ENCODE results near the gene COL4A2.

COL4A2 gene

DNA sequence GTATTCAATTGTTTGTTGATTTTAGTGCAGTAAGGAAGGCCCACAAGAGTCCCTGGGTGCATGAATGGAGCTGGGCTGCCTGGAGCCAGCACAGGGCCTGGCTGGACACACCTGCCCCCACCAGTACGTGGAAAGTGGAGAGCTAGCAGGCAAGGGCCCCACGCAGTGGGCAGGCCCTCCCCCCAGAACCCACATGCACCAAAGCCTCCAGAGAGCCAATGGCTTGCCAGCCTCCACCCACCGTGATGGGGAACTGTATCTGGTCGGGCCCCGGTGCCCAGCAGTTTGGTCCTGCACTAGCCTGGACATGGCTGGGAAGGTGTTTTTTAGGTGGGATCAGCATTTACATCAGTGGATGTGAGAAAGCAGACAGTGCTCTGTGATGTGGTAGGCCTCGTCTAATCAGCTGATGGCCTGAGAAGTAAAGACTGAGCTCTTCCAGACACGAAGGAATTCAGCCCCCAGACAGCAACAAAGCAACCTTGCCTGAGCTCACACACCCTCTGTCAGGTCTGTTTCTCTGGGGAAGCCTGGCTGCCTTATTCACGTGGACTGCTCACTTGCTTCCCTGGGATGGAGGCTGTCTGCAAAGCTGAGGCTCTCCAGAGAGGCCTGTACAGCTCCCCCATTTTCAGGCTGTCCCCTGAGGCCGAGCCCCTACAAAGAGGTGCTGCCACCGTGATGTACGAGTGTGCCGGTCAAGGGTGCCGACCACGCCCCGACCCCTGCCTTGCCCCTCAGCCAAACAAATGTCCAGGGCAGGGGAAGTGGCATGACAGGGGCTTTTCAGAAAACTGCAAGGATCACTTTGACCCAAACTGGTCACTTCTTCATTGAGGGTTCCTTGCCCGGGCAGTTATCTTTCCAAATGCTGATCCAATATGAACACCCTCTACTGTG is 226.9 kb downstream of the COL4A2 start:
- DNase-seq (ENCODE audit: low read depth in 2 of 2), result no peak

- no peak for DNase-seq (ENCODE audit: low read depth in 2 of 2)
These were observed 228.4 kb downstream of the COL4A2 start for GRCh38 chr13:110535526-110535925.

DNA sequence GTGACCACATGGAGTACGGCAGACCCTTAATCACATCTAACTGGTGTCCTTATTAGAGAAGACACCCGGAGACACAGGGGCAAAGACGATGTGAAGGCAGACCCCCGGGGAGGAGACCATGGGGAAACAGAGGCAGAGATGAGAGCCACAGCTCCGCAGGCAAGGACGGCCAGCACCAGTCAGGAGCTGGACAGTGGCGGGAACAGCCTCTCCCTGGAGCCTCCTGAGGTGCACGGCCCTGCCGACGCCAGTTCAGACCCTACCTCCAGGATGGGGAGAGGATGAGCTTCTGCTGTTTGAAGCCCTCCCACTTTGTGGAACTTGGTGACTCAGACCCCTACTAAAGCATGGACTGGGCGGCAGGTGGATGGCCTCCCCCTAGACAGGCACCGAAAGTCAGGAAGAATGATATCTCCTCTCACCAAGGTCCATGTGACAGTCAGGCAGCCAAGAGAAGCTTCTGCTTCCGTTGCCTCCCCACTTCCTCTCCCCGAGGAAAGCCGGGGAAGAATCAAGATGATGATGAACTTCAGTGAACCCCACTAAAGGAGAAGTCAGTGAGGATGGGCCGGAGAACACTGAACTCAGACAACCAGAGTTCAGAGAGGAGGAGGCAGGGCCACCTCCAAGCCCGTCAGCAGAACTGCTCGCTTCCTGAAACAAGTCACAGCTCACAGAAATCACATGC is 229.1 kb downstream of the COL4A2 start:
- DNase-seq (ENCODE audit: low read depth in 2 of 2), result no peak

DNA sequence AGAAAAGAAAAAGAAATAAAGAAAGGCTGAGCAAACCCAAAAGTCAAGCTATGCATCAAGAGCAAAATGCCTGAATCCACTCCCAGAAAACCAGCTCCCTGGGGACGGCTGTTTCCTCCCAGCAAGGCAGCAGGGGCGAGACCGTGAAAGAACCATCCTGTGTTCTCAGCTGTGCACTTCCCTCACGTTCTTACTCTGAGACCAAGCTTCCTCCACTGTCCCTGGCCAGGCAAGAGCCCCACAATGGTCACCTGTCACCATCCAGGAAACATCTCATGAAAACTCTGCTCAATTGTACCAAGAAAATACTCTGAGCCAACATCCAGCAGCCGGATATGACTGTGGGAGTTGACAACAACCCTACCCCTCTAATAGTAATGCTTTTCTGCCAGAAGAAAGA is 231.5 kb downstream of the COL4A2 start:
- DNase-seq (ENCODE audit: low read depth in 2 of 2), result no peak

GRCh38 chr13:110539894-110540293 is 232.8 kb downstream of the COL4A2 start:
- DNase-seq (ENCODE audit: low read depth in 2 of 2), result no peak

DNA sequence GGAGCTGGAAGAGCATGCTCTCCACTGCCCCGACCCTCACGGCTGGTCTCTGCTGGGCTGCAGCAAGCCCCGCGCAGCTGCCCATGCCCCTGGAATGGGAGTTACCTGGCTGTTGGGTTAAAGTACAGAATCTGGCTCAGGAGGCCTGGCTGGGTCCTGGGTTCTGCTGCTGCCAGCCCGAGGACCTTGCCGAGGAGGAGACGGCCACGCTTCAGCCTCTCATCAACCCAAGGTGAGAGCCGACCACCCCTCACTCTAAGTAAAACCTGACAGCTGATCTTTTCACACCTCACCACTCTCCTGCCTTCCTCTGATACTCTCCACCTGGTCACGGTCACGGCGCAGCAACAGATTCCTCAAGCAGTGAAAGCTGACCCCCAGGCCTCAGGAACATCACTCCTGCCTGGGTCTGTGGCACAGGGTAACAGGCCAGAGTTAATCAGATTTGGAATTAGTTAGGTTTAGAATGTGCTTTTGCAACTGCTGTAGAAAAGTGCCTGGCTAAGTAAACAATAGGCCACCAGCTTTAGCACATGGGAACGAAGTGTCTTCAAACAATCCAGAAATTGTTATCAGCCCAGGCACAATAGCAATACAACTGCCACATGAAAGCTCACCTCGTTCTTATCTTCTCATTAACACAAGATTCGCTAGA is 233.9 kb downstream of the COL4A2 start:
- DNase-seq (ENCODE audit: low read depth in 2 of 2), result no peak

DNA sequence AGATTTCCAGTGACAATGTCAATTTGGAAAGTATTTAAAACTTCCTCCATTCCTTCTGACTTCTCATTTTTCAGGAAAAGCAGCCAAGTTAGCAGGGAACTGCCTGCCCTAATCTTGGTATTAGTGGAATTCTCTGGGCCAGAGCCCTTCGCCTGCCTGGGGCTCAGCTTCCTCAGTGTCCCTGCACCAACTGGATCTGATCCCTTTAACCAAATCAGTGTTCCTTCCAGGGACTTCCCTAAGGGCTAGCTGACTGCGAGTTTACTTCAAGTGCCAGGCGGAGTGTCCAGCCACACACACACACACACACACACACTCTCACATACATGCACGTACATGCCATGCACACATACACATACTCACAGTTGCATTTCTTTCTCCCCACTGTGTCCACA is 234.4 kb downstream of the COL4A2 start:
- no peak for DNase-seq (ENCODE audit: low read depth in 2 of 2)

DNA sequence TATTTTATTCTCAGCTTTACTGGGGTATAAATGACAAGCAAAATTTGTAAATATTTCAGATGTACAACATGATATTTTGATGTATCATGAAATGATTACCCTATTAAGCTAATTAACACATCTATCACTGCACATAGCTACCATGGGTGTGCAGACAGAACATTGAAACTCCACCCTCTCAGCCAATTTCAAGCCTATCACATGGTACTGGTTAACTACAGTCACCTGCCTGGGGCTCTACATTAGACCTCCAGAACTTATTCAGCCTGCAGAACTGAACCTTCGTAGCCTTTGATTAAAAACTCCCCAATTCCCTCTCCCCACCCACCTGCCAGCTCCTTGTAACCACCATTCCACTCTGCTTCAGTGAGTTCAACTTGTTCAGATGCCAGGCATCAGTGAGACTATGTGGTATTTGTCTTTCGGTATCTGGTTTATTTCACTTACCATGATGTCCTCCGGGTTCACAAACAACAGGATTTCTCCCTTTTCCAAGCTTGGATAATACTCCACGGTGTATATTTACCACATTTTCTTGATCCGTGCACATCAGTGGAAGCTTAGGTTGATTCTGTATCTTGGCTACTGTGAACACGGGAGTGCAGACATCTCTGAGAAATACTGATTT is 235.2 kb downstream of the COL4A2 start:
- no peak for DNase-seq (ENCODE audit: low read depth in 2 of 2)

DNA sequence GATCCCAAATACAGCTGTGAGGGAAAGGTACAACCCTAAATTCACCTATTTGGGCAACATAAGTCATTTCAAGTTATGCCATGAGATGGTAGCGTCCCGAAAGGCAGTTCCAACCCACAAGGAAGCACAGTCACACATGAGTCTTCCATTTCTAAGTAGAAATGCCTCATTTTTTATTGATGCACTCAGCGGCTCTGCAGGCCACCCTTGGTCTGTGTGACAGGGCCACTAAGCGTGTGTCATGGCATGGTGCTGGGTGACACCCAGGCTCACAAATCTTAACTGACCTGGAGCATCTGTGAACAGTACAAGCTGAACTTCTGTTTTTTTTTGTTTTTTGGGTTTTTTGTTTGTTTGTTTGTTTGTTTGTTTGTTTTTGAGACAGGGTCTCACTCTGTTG is 239.3 kb downstream of the COL4A2 start:
- no peak for DNase-seq (ENCODE audit: low read depth in 2 of 2)

- DNase-seq (ENCODE audit: low read depth in 2 of 2), result no peak
These were observed 239.8 kb downstream of the COL4A2 start for GRCh38 chr13:110546926-110547325.

- DNase-seq (ENCODE audit: low read depth in 2 of 2), result no peak
These were observed 242.1 kb downstream of the COL4A2 start for GRCh38 chr13:110548891-110549794.

DNA sequence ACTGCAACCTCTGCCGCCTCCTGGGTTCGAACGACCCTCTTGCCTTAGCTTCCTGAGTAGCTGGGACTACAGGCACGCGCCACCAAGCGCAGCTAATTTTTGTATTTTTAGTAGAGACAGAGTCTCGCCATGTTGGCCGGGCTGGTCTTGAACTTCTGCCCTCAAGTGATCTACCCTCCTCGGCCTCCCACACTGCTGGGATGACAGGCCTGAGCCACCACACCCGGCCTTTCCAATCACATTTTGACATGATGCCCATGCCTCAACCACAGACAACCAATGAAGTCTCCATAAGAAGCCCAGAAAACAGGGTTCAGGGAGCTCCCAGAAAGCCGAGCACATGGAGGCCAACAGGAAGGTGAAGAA is 242.7 kb downstream of the COL4A2 start:
- DNase-seq (ENCODE audit: low read depth in 2 of 2), result no peak

- no peak for DNase-seq (ENCODE audit: low read depth in 2 of 2)
These were observed 244.2 kb downstream of the COL4A2 start for GRCh38 chr13:110551284-110551683.

DNA sequence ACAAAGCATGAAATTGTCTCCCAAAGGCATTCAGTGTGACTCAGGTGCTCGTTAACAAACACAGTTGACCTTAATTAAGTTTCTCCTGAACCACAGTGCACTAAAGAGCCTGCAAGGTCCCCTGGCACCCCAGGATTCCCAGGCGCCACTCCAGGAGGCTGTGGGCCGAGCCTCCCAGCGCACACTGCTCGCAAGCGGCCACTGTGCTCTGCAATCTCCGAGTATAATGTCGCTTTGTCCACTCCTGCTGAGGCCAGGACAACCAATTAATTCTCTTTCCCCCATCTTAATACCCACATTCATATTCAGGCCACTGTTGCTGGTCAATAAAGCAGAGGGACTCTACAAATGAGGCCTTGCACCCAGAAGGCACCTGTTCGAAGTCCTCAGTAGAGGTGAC is 245.7 kb downstream of the COL4A2 start:
- no peak for DNase-seq (ENCODE audit: low read depth in 2 of 2)

DNA sequence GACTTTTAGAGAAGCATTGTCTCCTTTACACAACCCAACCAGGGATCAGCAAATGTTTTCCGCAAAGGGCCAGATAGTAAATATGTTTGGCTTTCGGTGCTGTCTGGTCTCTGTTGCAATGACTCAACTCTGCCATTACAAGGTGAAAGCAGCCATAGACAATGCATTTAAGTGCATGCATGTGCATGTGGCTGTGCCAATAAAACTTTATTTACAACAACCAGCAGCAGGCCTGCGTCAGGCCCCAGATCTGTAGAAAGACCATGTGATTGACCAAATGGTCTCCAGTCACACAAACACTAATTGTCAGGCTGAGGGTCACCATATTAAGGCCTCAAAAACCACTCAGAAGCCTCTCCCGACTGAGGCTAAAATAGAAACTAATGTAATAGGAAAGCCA is 246.3 kb downstream of the COL4A2 start:
- DNase-seq (ENCODE audit: low read depth in 2 of 2), result no peak

- DNase-seq (ENCODE audit: low read depth in 2 of 2), result no peak
These were observed 247.2 kb downstream of the COL4A2 start for GRCh38 chr13:110554227-110554836.

DNA sequence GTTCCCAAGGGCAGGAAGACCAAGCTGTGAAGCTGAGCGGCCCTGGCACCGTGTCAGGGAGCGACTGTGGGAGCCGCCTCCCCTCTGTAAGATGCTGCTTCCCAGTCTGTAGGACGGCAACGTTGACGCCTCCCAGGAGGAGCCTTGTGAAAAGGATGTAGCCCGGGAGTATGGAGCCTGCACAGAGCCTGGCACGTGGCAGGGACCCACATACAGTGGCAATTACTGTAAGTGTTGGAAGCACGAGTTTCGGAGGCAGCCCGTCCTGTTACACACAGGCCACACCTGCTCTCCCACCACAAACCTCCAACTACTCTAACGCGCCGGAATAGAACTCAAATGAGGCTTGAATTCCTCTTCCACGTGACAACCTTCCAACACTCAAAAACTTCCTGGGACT is 247.9 kb downstream of the COL4A2 start:
- no peak for DNase-seq (ENCODE audit: low read depth in 2 of 2)

DNA sequence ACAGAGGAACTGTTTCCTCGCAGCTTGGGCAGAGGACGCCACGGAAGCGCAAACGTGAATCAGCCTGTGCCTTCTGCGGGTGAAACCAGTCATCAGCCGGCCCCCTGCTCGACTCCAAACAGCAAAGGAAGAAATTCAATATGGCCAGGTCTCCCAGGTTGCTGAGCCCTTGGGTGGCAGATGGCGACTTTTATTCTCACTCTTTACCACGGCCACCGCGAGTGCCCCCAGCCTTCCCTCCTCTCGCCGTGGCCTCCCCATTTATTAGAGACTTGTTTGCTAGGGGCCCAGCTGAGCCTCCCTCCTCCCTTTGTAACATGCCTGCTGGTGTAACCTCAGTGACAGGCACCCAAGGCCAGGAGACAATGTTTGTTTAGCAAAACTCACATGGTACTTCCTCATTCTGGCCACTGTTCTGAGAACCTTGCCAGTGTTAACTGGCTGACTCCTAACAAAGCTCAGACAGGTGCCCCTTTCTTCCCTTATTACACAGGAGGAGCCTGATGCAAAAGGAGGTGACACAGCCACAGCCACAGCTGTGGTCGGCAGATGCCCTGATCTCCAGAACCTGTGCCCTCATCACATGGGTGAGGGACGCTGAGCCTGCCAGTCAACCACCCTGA is 248.6 kb downstream of the COL4A2 start:
- DNase-seq (ENCODE audit: low read depth in 2 of 2), result no peak

DNA sequence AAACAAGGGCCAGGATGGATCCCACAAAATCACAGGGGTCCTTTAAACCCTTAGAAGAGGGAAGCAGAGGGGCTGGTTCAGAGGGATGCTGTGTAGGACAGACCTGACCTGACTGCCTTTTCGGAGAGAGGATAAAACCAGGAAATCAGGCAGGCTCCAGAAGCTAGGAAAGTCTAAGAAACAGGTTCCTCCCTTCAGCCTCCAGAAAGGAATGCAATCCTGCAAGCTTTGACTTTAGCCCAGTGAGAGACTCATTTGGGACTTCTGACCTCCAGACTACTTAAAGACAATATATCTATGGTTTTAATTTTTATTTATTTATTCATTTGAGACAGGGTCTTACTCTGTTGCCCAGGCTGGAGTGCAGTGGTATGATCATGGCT is 249.1 kb downstream of the COL4A2 start:
- DNase-seq (ENCODE audit: low read depth in 2 of 2), result no peak

DNA sequence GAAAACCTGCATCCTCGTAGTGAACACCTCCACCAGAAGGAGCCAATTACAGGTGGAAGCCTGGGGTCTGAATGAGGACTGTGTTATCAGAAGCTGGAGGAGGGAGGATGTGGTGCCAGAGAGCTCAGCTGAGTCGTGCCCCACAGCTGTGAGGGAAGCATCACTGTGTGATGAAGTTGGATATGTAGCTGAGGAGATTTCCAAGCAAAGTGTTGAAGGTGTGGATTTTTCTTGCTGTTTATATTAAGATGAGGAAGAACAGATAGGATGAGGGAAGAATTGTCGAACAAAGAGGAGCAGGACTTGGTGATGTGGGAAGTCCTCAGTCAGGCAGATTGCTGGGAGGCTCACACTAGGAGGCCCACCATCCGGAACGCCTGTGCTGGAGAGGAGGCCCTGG is 250.0 kb downstream of the COL4A2 start:
- DNase-seq (ENCODE audit: low read depth in 2 of 2), result no peak

All from stimulated activated CD4-positive, alpha-beta T cell treated with anti-CD3 and anti-CD28 coated beads, Interleukin-12 subunit alpha, Interleukin-12 subunit beta, amount 100 ng/mL, for 24 hours (primary cell).